Mesenchymal stem cell (in vitro differentiated cells and primary cell): Measurements from ENCODE around the gene PSME1.

Experiments
- DNase-seq: peaks from one replicate; pipeline ENCODE4 v3.0.0-alpha.2; 2013
- H2AFZ ChIP-seq: one replicate; pipeline ENCODE4 v1.6.1; 2013; ENCODE audit warnings: low read depth, mild to moderate bottlenecking, control low read depth, inconsistent platforms, low read length, moderate library complexity
- H2AK5ac ChIP-seq: 2 replicates; pipeline ENCODE4 v1.6.1; 2013; ENCODE audit warnings: low read length, moderate library complexity, mild to moderate bottlenecking, inconsistent platforms; ENCODE audit not compliant: severe bottlenecking
- H2BK120ac ChIP-seq: one replicate; pipeline ENCODE4 v1.6.1; 2013; ENCODE audit warnings: low read depth, mild to moderate bottlenecking, inconsistent platforms, low read length, moderate library complexity
- H2BK12ac ChIP-seq, 2 experiments: one replicate each; pipeline ENCODE4 v1.6.1; 2013; ENCODE audit warnings: inconsistent platforms in 2 of 2, low read length in 2 of 2, mild to moderate bottlenecking in 2 of 2, moderate library complexity in 2 of 2, control low read depth in 1 of 2
- H2BK15ac ChIP-seq: one replicate; pipeline ENCODE4 v1.6.1; 2013; ENCODE audit warnings: mild to moderate bottlenecking, low read depth, inconsistent platforms; ENCODE audit not compliant: poor library complexity, severe bottlenecking
- H2BK5ac ChIP-seq: 2 replicates; pipeline ENCODE4 v1.6.1; 2013; ENCODE audit warnings: low read depth, mild to moderate bottlenecking, low read length, control low read depth, inconsistent platforms; ENCODE audit not compliant: poor library complexity, severe bottlenecking
- H3K14ac ChIP-seq, 2 experiments: one replicate each; pipeline ENCODE4 v1.6.1; 2013; ENCODE audit warnings: inconsistent platforms in 2 of 2, low read length in 2 of 2, control low read depth in 1 of 2, mild to moderate bottlenecking in 1 of 2, moderate library complexity in 1 of 2
- H3K18ac ChIP-seq, 2 experiments: one replicate each; pipeline ENCODE4 v1.6.1; 2013; ENCODE audit warnings: inconsistent platforms in 2 of 2, low read length in 2 of 2, control low read depth in 1 of 2, low read depth in 1 of 2, mild to moderate bottlenecking in 1 of 2
- H3K23ac ChIP-seq, 2 experiments: one replicate each; pipeline ENCODE4 v1.6.1; 2013; ENCODE audit warnings: inconsistent platforms in 2 of 2, low read length in 2 of 2, mild to moderate bottlenecking in 2 of 2, moderate library complexity in 2 of 2, control low read depth in 1 of 2
- H3K27ac ChIP-seq: 2 replicates; pipeline ENCODE4 v1.5.1; 2013; ENCODE audit warnings: mild to moderate bottlenecking, moderate library complexity, low read length, control low read depth, inconsistent platforms; ENCODE audit not compliant: poor library complexity, severe bottlenecking
- H3K27me3 ChIP-seq, 2 experiments: 2 replicates each; pipeline versions ENCODE4 v1.6.1 to v1.7.0; 2013; ENCODE audit warnings: low read length in 2 of 2, mild to moderate bottlenecking in 2 of 2, moderate library complexity in 2 of 2, control low read depth in 1 of 2, inconsistent platforms in 1 of 2; ENCODE audit not compliant: control insufficient read depth in 1 of 2, insufficient read depth in 1 of 2
- H3K36me3 ChIP-seq, 2 experiments: 2 replicates each; pipeline versions ENCODE4 v1.6.1 to v1.7.0; 2013; ENCODE audit warnings: low read length in 2 of 2, control low read depth in 1 of 2, inconsistent platforms in 1 of 2, low read depth in 1 of 2, mild to moderate bottlenecking in 1 of 2; ENCODE audit not compliant: insufficient read depth in 2 of 2, control insufficient read depth in 1 of 2
- H3K4ac ChIP-seq, 2 experiments: one replicate each; pipeline ENCODE4 v1.6.1; 2013; ENCODE audit warnings: inconsistent platforms in 2 of 2, low read length in 2 of 2, mild to moderate bottlenecking in 2 of 2, moderate library complexity in 2 of 2, control low read depth in 1 of 2, low read depth in 1 of 2
- H3K4me1 ChIP-seq: 2 replicates; pipeline ENCODE4 v1.6.1; 2013; ENCODE audit warnings: low read depth, low read length, control low read depth; ENCODE audit not compliant: control insufficient read depth, insufficient read depth
- H3K4me2 ChIP-seq: 2 replicates; pipeline ENCODE4 v1.6.1; 2013; ENCODE audit warnings: low read length, mild to moderate bottlenecking, inconsistent platforms; ENCODE audit not compliant: poor library complexity, severe bottlenecking
- H3K4me3 ChIP-seq, 2 experiments: 2 replicates each; pipeline versions ENCODE4 v1.5.1 to v1.7.0; 2013; ENCODE audit warnings: low read length in 2 of 2, mild to moderate bottlenecking in 2 of 2, control low read depth in 1 of 2, low read depth in 1 of 2; ENCODE audit not compliant: insufficient read depth in 1 of 2
- H3K79me1 ChIP-seq: replicated peaks from 2 replicates; pipeline ENCODE4 v1.6.1; 2013; ENCODE audit warnings: mild to moderate bottlenecking, control low read depth, low read length, inconsistent platforms; ENCODE audit not compliant: poor library complexity, severe bottlenecking
- H3K9ac ChIP-seq: 2 replicates; pipeline ENCODE4 v1.7.0; 2013; ENCODE audit warnings: mild to moderate bottlenecking, low read length, moderate library complexity
- H3K9me3 ChIP-seq: 2 replicates; pipeline ENCODE4 v1.7.0; 2013; ENCODE audit warnings: mild to moderate bottlenecking, low read length; ENCODE audit not compliant: control insufficient read depth
- H4K8ac ChIP-seq: one replicate; pipeline ENCODE4 v1.6.1; 2013; ENCODE audit warnings: inconsistent platforms, mild to moderate bottlenecking, low read length, moderate library complexity
- H4K91ac ChIP-seq: one replicate; pipeline ENCODE4 v1.6.1; 2013; ENCODE audit warnings: mild to moderate bottlenecking, low read length, inconsistent platforms
- WGBS: methylation state at CpG from one replicate; pipeline ENCODE4 v1.1.7; 2013; ENCODE audit warnings: mixed read lengths; 5-methylcytosine and 5-hydroxymethylcytosine counted together

Gene PSME1

GRCh38 chr14:24092110-24092504 is 43.9 kb upstream of the PSME1 start:
- Histone ChIP-seq H4K91ac (no peak overlapping the region), H3K9ac (no peak overlapping the region), H2BK12ac (no peak overlapping the region), H3K27me3 (peaks cover 2 to 4% of the 10 kb centered on the region in 2 experiments), H3K14ac (no peak overlapping the region), H2BK120ac (no peak overlapping the region), H3K4me1 (peaks cover 14% of the 10 kb centered on the region), H3K4me3 (no peak overlapping the region), H4K8ac (no peak overlapping the region), H3K79me1 (peaks cover 8% of the 10 kb centered on the region), H3K4ac (no peak overlapping the region), H2BK5ac (no peak overlapping the region), H3K18ac (no peak overlapping the region), H3K27ac (no peak overlapping the region), H3K9me3 (no peaks in the 10 kb centered on the region), H3K36me3 (peaks cover 0 to 5% of the 10 kb centered on the region in 2 experiments), H2BK15ac (no peak overlapping the region), H3K23ac (no peak overlapping the region), H2AFZ (no peak overlapping the region), H3K4me2 (no peak overlapping the region), H2AK5ac (no peak overlapping the region)
- no peak for DNase-seq

- peaks cover 0 to 5% of the 10 kb centered on the region in 2 experiments for H3K36me3 ChIP-seq
- H3K4me3 ChIP-seq: no peak overlapping the region
- 97% methylated on average over 2 of the region's 4 CpGs for WGBS
- H3K23ac ChIP-seq: no peak overlapping the region
- no peak overlapping the region for H2BK15ac ChIP-seq
- H3K4me2 ChIP-seq: no peak overlapping the region
- no peak overlapping the region for H2AK5ac ChIP-seq
- H2BK12ac ChIP-seq: no peak overlapping the region
- peaks cover 14% of the 10 kb centered on the region for H3K4me1 ChIP-seq
- H3K4ac ChIP-seq: no peak overlapping the region
- H2BK120ac ChIP-seq: no peak overlapping the region
- H3K14ac ChIP-seq: no peak overlapping the region
- no peak overlapping the region for H3K9ac ChIP-seq
- H4K8ac ChIP-seq: no peak overlapping the region
- H3K9me3 ChIP-seq: no peaks in the 10 kb centered on the region
- no peak overlapping the region for H3K27ac ChIP-seq
- DNase-seq: no peak
- H3K18ac ChIP-seq: no peak overlapping the region
- H2BK5ac ChIP-seq: no peak overlapping the region
- H3K79me1 ChIP-seq: peaks cover 8% of the 10 kb centered on the region
- no peak overlapping the region for H4K91ac ChIP-seq
- no peaks in the 10 kb centered on the region for H3K27me3 ChIP-seq
- H2AFZ ChIP-seq: no peak overlapping the region
Observed at GRCh38 chr14:24092505-24093206, 43.3 kb upstream of the PSME1 start.

- no peaks in the 10 kb centered on the region for H3K9me3 ChIP-seq
- H3K27ac ChIP-seq: peak overlapping the region; percentile 4
- no peak overlapping the region for H2AFZ ChIP-seq
- peak overlapping the region; percentile 15 for H2BK15ac ChIP-seq
- H3K9ac ChIP-seq: peak overlapping the region; percentile 40
- peaks cover 0 to 10% of the 10 kb centered on the region in 2 experiments for H3K36me3 ChIP-seq
- H3K14ac ChIP-seq: no peak overlapping the region
- no peaks in the 10 kb centered on the region for H3K27me3 ChIP-seq
- H4K8ac ChIP-seq: peak overlapping the region; percentile 90
- H2AK5ac ChIP-seq: no peak overlapping the region
- H2BK120ac ChIP-seq: no peak overlapping the region
- H3K79me1 ChIP-seq: peaks cover 11% of the 10 kb centered on the region
- DNase-seq: no peak
- peak overlapping the region; percentile 86 for H4K91ac ChIP-seq
- H3K4me1 ChIP-seq: peaks cover 14% of the 10 kb centered on the region
- WGBS: 85% methylated on average over 19 of the region's 19 CpGs
- H3K18ac ChIP-seq: peak overlapping the region in 1 of 2 experiments; percentile 91
- H3K4ac ChIP-seq: peak overlapping the region in 1 of 2 experiments; percentile 82
- no peak overlapping the region for H3K23ac ChIP-seq
- H3K4me2 ChIP-seq: peak overlapping the region; percentile 94
- H2BK12ac ChIP-seq: peak overlapping the region in 1 of 2 experiments; percentile 56
- no peak overlapping the region for H2BK5ac ChIP-seq
- peak overlapping the region in 1 of 2 experiments; percentile 90 for H3K4me3 ChIP-seq
Observed at GRCh38 chr14:24093207-24093900, 42.6 kb upstream of the PSME1 start.
